GM19467 (cell line): ENCODE measurements around the gene CAMKK2.
A peak's percentile ranks its signal among the peaks of the same experiment; 100 is the strongest.
"Not testable (repeated sequence)": the region's sequence is repeated elsewhere in the genome, so short reads cannot be mapped to it uniquely, and the experiment has no call there.

Experiments used
- ATAC-seq: cut with Tn5 transposase; IDR thresholded peaks from one replicate; pipeline ENCODE4 v1.9.1; 2021; ENCODE audit warnings: mild to moderate bottlenecking, moderate library complexity; ENCODE audit not compliant: unreplicated experiment

The CAMKK2 gene

GRCh38 chr12:121250359-121250758 is 46.1 kb downstream of the CAMKK2 start:
- ATAC-seq: no peak

DNA sequence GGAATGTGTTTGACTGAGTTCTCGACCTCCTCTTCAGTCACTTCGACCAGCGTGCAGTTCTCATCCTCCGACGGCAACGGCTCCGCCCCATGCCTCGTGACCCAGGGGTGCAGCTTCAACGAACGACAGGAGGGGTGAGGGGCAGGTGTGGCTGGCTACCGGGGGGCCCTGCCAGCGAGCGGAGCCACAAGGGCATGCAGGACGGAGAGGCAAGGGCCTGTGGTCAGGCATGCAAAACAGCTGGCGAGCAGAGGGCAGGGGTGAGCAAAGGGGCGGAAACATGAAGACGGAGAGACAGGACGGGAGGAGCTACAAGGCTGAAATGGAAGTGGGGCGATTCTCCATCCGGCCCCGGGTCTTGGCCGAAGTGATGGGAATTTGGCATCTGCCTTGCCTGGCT is 47.9 kb downstream of the CAMKK2 start:
- ATAC-seq: peak; percentile 85

DNA sequence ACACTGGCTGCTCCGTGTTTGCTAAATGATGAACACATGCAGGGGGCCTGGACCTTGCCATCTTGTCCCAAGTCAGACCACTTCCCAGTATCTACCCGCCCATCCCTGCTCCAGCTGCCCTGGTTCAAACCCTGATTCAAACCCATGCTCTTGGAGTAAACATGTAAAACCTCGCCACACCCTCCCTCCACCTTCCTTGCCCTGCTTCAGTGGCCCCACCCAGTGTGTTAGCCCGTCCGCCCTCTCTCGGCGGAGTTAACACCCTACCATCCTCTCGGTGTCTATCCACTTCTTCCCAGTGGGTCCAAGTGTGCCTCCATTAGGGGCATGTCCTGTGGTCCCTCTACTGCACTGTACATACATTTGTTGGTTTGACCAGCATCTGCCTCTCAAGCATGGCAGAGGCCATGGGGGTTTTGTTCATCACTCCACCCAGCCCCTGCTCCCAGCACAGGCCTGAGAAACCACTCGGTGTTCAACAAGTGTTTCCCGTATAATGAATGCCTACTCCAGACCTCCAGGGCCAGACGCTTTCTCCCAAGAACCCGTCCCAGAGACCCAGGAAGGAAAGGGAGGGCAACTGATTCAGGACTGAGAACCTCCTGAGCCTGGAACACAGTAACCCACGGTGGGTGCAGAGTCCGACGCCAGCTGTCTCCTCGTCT is 49.5 kb downstream of the CAMKK2 start:
- no peak for ATAC-seq

DNA sequence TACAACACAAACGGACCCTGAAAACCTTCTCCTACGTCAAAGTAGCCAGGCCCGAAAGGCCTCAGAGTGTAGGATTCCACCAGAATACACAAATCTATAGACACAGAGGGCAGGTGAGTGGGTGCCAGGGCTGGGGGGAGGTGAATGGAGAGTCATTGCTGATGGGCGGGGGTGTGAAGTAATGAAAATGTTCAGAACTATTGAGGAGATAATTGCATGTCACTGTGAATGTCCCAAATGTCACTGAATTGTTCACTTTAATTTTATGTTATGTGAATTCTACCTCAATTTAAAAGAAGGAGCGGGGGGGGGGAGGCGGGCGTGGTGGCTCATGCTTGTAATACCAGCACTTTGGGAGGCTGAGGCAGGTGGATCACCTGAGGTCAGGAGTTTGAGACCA is 50.6 kb downstream of the CAMKK2 start:
- no peak for ATAC-seq

GRCh38 chr12:121245031-121245430 is 51.5 kb downstream of the CAMKK2 start:
- no peak for ATAC-seq

- ATAC-seq: no peak
These were observed 55.1 kb downstream of the CAMKK2 start for GRCh38 chr12:121241156-121241970.

DNA sequence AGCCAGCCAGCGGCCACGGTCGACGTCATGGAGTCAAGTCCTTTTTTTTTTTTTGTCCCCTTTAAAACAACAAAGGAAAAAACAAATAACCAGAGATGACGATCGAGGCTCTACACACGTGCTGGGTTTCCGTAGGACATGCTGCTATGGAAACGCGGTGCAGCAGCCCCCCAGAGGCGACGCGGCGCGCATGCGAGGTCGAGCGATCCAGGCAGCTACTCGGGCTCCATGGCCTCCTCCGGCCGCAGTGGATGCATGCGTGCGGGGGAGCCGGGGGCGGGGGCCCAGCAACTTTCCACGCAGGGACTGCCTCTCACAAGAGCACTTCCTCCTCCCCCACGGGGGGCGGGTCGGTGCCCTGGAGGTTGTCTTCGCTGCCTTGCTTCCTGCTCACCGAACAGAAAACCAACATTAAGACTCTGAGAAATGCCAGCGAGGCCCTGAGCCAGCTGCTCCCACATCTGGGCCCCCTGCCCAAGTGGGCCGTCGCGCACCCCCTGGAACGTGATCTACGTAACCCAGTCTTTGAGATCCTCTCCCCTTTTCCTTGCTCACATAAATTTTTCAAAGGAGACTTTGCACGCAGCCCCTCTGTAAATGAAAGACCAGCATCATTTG is 55.9 kb downstream of the CAMKK2 start:
- ATAC-seq: no peak

- ATAC-seq: no peak
These were observed 56.5 kb downstream of the CAMKK2 start for GRCh38 chr12:121240062-121240420.

- ATAC-seq: no peak
These were observed 57.0 kb downstream of the CAMKK2 start for GRCh38 chr12:121239351-121240061.

DNA sequence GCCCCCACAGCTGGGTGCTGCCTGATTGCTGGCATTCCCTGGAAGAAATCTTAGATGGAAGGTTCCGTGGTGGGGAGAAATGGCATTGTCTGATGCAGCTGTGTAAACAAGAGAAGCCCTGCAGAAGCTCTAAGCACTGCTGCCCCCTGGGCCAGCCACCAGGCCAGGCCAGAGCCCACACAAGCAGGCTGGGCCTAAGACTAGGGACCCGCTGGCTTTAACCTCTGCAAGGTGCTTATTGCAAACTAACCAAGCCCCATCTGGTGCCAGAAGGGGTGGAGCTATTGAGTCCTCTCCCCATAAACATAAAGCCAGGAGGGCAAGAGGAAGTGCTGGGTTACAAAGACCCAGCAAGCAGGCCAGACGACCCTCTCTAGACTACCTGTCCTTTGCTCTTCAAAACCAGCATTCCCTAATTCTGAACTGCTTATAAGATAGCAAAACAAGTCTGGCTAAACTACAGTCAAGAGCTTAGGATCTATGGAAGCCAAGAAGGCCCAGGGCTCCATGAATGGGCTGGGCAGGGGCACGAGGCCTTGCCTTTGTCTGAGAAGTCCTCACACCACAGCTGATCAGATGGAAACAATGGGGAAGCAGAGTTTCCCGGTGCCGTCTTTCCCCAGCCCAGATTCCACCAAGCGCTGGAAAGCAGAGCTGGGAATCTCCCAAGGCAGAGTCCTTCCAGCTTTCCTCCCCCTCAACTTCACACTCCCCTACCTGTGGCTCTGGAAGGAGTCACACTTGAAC is 57.7 kb downstream of the CAMKK2 start:
- no peak for ATAC-seq

DNA sequence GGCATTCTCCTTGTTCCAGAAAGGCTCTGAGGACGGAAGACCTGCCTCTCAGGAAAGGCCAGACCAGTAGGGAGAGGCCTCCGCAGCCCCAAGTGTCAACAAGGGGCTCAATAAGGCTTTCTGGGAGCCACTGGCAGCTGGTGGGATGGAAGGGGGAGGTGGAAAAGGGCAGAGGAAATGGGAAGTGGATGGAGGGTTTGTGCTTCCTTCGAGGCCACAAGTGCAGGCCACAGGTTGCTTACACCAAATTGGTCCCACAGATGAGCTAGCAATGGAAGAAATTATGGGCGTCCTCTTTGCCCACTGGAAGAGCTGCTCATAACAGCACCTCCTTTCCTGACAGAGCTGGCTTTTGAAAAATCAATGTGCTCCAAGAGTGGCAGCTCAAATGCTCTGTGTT is 58.4 kb downstream of the CAMKK2 start:
- ATAC-seq: no peak

DNA sequence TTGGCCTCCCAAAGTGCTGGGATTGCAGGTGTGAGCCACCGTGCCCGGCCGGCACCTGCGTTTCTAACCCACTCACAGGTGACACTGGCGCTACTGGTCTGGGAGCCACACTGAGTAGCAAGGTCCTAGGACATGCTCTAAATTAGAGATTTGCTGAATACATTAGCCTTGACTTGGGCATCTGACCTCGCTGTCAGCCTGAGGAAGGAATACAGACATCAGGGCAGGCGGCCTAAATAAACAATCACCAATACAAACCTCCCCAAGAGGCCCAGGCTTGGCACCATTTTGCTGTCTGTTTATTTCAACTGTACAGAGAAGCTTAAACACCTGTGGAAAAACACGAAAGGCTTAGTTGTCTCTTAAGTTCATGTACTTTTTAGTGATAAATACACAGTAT is 59.1 kb downstream of the CAMKK2 start:
- no peak for ATAC-seq

DNA sequence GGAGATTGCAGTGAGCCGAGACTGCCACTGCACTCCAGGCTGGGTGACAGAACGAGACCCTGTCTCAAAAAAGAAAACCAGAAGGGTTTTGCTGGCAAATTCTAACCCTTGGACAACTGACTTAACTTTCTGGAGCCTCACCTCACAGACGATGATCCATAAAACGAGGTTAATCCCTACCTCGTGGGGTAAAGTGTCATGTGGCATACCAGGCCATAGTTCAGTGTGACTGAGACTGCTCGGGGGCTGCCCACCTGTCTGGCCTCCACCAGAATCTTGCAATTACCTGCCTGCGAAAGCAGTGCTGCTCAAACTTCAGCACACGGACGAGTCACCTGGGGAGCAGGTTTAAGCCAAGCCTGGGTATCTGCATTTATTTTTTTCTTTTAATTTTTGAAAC is 59.7 kb downstream of the CAMKK2 start:
- ATAC-seq: no peak

GRCh38 chr12:121233628-121234020 is 62.9 kb downstream of the CAMKK2 start:
- no peak for ATAC-seq

- no peak for ATAC-seq
These were observed 63.4 kb downstream of the CAMKK2 start for GRCh38 chr12:121232977-121233627.

- no peak for ATAC-seq
These were observed 64.3 kb downstream of the CAMKK2 start for GRCh38 chr12:121232163-121232562.

DNA sequence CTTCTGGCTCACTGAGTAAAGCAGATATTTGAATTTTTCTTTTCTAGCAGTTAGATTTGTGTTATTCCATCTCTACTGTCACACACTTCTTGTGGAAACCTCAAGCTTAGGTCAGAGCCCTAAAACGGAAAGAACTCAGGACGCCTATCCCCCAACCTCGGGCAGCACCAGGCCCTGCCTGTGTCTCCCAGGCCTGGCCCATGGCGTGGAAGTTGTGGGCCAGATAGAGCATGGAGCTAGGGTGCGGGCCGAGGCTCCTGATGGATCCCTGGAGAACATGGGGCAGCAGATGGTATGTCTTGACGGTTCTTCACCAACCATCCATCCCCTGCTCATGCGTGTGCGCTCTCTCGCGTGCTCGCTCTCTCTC is 66.0 kb downstream of the CAMKK2 start:
- ATAC-seq: no peak

GRCh38 chr12:121229826-121230537 is 66.5 kb downstream of the CAMKK2 start:
- not testable (repeated sequence) for ATAC-seq

DNA sequence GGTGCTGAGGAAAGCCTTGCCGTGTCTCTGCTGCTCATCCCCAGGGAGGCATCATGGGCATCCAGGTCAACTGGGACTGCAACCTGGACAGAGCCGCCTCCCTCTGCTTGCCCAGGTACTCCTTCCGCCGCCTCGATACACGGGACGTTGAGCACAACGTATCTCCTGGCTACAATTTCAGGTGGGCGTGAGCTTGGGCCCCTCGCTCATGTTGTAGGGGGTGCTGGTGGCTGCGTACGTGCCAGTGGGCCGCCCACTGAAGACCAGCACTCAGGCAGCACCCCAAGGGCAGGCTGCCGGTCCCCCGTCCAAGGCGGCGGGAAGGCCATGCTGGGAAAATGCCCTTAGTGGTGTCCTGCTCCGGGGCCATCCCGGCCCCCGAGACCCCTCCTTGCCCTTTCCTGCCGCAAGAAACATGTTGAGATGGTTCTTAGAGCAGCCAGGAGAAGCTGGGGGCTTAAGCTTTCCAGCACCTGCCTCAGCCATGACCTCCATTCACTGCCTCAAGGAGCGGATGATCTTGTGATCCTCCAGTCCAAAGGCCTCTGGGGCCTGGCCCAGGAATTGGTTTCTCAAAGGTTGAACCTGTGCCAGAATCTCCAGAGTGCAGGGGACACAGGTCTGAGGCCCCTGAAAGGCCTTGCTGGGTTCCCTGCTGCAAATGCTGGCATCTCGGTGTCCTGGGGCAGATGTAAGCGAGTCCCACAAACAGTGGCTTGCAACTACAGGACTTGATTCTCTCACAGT is 67.4 kb downstream of the CAMKK2 start:
- ATAC-seq: no peak
